Medulla oblongata (tissue), 1 donor: ENCODE measurements around the gene WWOX.

Experiments
- DNase-seq: peaks from one replicate; pipeline ENCODE4 v3.0.0-alpha.2; 2015; ENCODE audit errors: extremely low spot score

Gene WWOX

GRCh38 chr16:78764478-78764877 lies 665.0 kb downstream of the WWOX start:
- DNase-seq = no peak

GRCh38 chr16:78768226-78768625 lies 668.8 kb downstream of the WWOX start:
- no peak for DNase-seq

DNA sequence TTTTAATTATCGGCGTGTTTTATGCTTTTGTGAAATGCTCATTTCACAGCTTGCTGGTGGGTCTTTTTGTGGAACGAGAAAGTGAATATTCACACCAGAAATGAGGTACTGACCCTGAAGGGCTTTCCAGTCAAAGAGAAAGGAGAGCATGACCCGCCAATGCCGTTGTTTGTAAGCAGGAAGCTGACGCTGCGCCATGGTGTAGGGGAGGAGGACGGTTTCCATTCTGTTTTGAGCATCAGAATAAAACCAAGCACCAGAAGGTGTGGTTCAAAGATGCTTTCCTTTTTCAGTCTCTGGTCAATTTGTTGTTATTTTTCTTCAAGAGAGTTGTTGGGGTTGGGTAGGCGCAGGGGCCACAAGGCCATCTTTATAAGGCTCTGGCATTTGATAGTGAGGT lies 669.3 kb downstream of the WWOX start:
- no peak for DNase-seq

GRCh38 chr16:78770353-78771091 lies 671.1 kb downstream of the WWOX start:
- peak; percentile 83 for DNase-seq

DNA sequence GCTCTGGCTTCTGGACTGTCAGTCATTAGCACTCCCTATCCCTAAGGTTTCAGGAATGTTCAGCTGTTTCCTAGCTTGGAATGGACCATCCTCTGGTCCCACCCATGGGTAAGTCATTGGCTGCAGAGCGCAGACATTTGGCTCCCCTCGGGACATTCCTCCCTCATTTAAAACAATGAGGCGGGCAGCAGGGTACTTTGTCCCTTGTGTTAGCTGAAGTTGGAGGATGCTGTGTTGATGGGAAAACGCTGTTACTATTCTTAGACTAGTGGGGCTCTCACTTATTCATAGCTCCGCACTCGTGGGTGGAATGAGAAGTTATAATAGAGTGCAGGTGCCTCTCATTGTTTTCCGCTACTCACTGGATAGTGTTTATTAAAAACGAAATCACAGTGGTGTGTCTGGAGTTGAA lies 673.8 kb downstream of the WWOX start:
- DNase-seq = no peak

- DNase-seq = no peak
These were observed 674.3 kb downstream of the WWOX start for GRCh38 chr16:78773706-78774105.

DNA sequence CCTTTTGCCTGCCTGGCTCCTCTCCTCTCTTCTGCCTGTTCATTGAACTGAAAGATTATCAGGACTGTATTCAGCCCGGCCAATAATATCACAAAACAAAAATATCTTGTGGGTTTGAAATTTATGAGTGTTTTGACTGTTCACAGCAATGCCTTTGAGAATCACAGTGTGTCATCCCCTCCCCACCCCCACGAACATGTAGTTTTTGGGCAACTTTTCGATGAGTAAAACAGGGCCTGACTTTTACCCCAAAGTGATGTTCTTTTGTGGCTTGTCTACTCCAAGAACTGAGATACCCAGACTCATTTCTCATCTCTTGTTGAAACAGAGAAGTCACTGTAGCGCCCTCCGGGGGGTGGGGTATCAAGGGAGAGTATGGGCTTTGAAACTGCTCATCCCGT lies 675.7 kb downstream of the WWOX start:
- no peak for DNase-seq

- DNase-seq = no peak
These were observed 678.9 kb downstream of the WWOX start for GRCh38 chr16:78778101-78779004.

DNA sequence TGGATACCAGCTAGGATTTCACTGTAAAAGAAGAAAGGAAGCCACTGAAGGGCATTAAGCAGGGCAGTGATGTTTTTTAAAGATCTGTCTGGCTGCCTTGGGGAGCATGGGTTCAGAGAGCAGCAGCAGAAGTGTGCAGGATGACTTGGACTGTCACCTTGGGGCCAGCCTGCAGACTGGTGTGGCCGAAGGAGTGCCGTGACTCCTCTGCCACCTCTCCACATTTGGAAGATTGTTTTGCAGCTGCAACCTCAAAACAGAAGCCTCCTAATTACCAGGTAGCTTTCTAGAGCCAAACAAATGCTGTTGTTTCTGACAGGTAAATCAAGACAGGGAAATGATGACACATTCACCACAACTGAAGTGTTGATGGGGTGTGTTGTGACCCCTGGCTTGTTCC lies 681.4 kb downstream of the WWOX start:
- no peak for DNase-seq

- no peak for DNase-seq
These were observed 683.1 kb downstream of the WWOX start for GRCh38 chr16:78782572-78782971.

GRCh38 chr16:78783570-78784079 lies 684.2 kb downstream of the WWOX start:
- no peak for DNase-seq

DNA sequence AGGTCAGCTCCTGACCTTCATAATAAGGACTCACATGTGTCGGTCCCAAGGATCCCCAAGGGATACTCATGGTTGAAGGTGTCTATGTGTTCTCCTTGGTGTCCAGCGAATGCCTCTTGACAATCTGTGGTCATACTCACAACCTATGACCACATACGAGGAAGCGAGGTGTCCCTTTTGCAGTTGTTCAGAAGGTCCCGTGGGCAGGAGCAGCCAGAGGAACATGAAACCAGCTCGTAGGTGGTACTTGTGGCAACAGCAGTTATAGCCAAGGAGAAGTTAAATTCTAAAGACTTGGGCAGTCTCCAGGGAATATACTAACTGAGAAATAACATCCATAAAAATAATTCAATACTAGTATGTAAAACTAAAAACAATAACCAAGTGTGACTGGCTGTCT lies 685.3 kb downstream of the WWOX start:
- no peak for DNase-seq

- no peak for DNase-seq
These were observed 685.8 kb downstream of the WWOX start for GRCh38 chr16:78785218-78785617.

DNA sequence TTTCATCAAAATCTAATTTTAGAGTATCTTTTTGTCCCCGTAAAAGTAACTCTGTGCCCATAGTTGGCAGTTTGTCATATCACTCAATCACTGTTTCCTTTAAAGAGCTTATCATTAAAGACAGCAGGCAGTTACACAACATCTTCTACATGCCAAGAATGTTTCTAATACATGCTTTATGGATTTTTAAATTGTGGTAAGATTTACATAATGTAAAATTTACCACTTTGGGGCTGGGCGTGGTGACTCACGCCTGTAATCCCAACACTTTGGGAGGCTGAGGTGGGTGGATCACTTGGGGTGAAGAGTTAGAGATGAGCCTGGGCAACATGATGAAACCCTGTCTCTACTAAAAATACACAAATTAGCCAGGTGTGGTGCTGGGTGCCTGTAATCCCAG lies 687.2 kb downstream of the WWOX start:
- no peak for DNase-seq

DNA sequence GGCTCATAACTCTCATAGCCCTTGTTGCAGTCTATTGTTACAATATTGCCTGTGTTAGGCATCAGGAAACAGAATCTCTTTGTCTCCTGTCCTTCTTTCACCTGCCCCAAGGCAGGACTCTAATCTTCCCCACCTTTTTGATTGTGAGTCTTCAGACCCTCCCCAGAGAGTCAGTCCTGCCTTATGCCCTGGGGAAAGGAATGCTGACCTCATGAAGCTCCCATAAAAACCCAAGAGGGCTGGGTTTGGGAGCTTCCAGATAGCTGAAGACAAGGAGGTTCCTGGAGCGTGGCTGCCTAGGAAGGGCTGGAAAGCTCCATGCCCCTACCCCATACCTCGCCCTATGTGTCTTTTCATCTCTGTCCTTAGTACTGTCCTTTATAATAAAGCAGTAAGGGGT lies 688.8 kb downstream of the WWOX start:
- DNase-seq = no peak

- DNase-seq = no peak
These were observed 689.2 kb downstream of the WWOX start for GRCh38 chr16:78788696-78789095.

GRCh38 chr16:78789561-78789960 lies 690.1 kb downstream of the WWOX start:
- no peak for DNase-seq

- no peak for DNase-seq
These were observed 691.6 kb downstream of the WWOX start for GRCh38 chr16:78791011-78791410.

DNA sequence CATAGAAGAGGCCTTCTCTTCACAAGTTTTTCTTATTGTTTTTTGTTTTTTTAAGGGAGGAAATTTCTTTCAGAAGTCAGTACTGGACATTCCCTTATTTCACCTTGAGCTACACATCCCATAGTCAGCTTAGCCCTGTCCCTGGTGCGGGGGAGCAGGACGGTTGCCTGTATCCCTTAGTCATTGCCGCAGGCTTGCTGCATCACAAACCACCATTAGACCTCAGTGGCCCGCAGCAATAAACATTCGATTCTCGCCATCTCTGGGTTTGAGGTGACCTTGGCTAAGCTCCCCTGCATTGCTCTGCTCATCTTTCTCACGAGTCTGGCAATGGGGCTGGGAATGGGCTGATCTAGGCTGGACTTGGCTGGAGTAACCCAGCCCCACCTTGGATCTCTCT lies 692.5 kb downstream of the WWOX start:
- no peak for DNase-seq

DNA sequence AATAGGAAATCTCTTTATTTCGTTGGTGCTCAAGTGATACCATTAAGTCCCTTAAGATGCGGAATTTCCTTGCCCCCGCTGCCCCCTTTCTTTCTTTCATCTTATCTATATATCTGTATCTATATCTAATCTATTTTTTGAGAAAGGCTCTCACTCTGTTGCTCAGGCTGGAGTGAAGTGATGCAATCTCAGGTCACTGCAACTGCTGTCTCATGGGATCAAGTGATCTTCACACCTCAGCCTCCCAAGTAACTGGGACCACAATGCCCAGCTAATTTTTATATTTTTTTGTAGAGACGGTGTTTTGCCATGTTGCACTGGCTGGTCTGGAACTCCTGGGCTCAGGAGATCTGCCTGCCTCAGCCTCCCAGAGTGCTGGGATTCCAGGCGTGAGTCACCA lies 693.5 kb downstream of the WWOX start:
- DNase-seq = no peak

DNA sequence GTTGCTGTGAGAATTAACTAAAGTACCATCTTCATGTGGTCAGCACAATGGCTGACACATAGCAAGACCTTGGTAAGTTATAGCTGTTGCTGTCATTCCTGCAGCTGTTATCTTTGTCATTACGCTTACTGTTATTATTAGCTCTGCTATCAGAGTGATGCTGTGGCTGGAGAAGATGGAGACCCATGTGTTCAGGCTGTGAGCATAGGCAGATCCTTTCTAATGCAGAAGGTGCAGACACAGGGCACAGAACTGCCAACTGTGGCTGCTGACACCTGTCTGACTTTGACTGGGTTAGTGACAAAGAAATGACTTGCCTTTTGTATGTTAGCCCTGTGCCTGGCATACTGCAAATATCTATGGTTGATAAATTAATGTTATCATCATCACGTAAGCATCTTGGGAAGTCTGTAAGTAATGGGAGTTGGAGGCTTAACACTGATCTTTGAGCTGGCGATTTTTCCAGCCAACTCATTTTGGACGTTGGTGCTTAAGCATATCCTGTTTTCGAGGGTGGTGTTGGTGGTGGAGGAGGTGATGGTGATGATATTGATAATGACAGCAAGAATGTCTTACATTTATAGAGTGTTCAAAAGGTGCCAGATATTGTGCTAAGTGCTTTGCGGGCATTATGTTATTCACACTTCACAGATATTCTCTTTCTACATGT lies 695.3 kb downstream of the WWOX start:
- DNase-seq = no peak

DNA sequence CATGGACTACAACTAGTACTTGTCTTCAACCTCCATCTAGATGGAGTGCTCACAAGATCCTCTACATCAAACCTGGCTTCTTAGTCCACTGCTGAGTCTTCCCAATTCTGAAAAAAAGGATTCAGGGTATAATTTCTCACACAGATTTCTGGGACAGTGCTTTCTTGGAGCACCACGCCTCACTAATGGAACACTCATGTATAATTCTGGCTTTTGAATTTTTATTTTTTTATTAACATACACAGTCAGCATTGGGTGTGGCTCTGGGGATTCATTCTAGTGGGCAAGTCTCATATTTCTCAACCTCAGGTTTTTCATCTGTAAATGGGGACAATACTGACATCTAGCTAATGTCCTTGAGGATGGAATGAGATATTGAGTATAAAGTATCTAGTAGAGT lies 696.0 kb downstream of the WWOX start:
- DNase-seq = no peak
